ENCODE results near the gene TSEN2.
"Not testable (repeated sequence)": the region's sequence is repeated elsewhere in the genome, so short reads cannot be mapped to it uniquely, and the experiment has no call there.

TSEN2 gene

DNA sequence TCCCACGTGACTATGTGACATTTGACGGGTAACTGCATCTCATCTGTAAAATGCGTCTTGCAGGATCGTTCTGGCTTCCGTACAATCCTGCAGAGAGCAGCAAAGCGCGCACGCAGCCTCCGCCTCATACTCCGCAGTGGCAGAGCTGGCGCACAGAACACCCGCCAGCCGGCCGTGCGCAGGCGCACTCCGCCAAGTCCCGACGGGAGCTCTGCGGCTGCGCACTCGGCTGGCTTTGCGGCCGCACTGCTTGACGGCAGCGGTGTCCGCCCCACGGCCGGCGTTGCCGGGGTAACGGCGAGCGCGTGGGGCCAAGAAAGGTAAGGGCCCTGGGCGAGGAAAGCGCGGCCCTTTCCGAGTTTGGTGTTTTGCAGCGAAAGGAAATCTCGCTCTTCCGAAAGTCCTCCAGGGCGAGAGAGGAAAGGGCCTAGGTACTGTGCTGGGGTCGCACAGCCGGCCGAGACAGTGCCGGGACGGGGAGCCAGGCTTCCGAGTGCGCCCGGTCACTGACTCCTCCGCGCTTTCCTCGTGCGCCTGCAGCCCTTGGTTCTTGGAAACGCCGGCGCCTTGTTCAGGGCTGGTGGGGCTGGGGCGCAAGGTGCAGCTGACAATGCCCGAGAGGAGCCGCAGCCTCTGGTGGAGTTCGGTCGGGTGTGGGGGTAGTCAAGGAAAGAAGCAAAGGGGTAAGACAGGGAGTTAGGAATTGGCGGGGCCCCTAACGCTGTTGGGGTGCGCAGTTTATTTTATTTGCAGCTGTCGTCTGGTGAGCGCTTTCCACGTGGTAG, at the start of gene TSEN2:
TSEN2 (plus strand) TSS at position 283 of the 785 bp plus-strand sequence. CDS start 5,321 bp downstream, outside the sequence.
- DNase-seq (ENCODE audit: low read depth), result peak; percentile 85

DNA sequence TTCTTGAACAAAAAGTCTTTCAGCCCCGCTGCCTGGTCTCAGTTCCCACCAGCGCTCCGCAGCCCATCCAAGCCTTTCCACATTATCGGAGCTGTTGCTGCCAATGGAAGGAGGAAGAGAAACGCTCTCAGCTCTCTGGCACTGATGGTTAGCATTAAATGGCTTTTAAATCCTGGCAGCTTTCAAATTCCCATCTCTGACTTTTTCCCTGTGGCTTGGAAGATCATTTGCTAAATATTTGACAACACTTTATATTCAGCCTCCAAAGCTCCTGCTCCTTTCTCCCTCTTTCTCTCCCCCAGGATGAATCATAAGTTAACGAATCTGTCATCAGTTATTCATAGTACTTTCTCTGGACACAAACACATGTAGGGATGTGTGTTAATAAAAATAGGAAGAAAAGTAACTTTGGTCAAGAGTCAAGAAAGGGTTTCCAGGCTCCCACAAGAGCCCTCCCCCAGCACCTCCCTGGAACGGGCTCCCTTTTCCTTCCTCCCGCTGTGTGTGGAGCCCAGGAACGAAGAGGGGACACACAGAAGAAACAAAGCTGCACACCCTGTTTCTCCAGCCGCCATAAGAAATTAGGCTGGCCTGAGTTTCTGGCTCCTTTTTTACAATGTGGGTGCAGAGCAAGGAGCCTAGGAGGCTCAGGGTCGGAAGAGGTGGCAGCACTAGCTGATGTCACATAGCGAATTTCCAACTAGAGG, 47.6 kb upstream of the TSEN2 start:
- DNase-seq (ENCODE audit: low read depth), result peak; percentile 28

DNA sequence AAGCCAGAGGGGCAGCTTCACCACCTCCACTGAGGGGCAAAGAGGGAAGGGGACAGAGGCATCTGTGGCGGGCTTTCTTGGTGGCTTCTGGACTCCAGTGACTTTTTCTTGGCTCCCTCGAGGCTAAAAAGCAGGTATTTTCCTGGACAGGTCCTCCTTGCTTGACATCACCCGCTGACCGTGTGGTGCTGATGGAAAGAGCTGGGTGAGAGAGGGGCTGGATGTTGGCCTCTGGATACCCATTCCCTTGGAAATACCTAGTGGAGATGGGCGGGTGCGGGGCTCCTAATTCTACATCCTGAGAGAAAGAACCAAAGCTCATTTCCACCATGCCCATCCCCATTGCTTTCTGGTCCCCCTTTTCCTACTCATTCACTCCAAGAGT, 47.1 kb upstream of the TSEN2 start:
- no peak for DNase-seq (ENCODE audit: low read depth)

DNA sequence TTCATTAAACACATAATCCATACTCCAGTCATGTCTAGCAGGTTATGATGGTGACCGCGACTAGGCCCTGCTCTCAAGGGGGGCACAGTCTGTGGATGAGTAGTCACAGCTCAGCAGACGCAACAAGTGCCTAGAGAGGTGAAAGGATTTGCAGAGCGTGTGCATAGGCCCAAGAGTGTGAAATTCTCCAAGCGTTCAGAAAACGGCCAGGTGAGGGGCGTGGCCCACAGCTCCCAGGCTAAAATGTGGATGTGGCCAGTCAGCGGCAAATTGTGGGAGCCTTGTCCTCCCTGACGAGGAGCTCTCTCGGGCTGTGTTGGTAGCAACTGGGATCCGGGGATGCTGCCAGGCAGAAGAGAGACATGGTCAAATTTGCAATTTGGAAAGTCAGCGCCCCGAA, 46.4 kb upstream of the TSEN2 start:
- no peak for DNase-seq (ENCODE audit: low read depth)

DNA sequence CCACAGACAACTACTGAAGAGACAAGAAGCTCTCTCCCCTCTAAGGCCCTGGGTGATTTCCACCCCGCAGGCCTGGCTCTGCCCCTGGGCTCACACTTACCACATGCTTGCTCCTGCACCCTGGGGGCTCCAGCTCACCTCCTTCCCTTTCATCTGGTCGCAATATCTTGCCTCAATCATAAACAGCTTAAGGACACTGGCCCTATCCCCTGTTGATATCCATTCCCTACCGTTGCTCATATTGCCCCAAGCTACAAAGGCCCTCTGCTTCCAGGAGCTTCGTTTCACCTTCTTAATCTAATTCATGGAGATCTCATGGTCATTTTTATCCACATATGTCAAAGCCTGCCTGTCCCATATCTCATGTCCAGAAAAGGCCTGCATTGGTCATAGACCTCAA, 46.0 kb upstream of the TSEN2 start:
- DNase-seq (ENCODE audit: low read depth), result no peak

DNA sequence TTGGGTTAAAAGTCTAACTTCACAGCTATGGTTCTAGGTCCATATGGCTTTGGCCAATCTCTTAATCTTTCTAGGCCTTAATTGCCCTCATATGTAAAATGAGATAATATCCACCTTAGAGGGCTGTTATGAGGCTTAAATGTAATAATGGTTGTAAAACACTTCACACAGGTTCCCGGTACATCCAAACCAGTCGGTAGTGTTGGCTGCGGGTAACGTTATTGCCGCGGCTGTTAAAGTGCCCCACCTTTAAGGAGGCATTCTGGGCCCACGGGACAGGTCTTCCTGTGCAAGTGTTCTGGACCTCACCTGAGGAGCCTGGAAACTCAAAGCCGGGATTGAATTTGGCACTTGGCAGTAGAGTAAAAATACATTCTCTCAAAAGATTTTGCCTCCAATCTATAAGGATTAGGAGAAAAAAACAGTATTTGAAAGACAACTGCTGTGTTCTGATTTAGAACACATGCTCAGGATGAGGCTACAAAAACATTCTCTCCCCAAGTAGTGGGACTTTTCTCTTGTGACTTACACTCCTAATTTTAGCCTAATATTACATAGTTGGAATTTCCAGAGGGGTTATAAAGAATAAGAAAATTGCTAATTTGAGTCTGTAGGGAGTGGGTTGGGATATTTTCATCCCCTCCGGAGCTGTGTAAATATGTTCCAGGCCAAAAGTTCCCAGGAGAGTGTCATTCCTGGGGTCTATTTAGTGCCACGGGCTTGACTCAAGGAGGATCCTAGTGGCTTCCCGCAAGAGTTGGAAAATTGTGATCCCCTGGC, 44.9 kb upstream of the TSEN2 start:
- no peak for DNase-seq (ENCODE audit: low read depth)

DNA sequence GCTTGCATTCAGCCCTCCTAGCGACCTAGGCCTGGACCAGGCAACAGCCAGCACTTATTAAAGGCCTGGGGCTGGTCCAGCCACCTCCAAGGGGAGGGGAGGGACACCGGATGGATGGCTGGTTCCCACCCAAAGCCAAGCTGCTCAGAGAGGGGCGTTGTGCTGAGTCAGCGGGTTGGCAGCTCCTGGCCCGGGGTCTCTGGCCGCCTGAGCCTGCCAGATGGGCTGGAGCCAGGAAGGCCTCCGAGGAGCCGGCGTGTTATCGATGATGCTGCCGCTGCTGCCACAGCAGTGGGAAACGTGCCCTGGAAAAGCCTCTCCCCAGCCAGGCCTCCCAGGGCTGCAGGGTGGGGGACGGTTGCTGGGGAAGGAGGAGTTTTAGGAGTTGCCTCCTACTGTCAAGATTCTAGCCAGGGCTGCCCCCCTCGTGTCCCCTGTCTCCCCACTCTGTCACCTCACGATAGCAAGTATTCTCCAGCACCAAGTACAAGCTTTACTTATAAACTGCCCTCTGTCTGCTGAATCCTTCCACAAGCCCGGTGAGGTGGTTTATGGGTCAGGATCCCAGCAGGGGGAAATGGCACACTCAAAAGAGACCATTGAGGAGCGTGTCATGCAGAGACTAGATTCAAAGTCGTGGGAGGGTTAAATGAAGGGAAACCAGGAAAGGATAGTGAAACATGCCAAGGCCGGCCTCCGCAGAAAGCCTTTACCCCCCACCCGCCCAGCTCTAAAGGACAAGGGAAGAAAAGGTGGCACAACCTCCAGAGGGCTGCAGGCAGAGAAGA, 43.2 kb upstream of the TSEN2 start:
- no peak for DNase-seq (ENCODE audit: low read depth)

DNA sequence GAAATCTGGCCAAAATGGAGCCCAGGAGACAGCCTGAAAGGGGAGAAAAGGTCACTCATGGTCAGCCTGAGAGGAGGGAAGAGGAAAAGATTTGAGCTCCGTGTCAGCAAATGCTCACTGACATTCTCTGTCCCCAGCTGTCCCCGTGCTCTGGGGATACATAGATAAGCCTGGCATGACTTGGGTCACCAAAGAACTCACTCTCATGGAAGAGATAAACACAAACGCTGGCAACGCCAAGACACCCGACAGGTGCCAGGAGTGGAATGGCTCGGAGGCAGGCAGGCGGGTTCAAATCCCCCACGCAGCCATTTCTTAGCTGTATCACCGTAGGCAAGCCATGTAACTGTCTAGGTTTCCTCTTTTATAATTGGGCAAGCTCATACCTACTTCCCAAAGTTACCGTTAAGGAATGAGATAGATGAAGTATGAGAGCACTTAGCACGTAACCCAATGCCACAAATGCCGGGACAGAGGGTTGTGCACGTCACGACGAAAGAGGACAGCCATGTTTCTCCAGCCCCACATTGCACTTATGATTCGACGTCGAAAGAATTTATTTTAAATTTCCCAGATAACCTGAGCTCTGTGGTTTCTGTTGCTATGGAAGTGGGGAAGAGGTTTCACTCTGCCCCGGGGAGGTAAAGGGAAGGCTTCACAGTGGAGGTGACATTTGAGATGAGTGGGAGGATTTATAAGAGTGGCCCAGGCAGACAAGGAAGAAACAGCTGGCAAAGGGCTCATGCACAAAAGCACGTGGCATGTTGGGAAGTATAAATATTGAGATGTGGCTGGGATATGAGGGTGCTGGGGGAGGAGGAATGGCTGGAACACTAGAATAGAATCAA, 41.4 kb upstream of the TSEN2 start:
- no peak for DNase-seq (ENCODE audit: low read depth)

DNA sequence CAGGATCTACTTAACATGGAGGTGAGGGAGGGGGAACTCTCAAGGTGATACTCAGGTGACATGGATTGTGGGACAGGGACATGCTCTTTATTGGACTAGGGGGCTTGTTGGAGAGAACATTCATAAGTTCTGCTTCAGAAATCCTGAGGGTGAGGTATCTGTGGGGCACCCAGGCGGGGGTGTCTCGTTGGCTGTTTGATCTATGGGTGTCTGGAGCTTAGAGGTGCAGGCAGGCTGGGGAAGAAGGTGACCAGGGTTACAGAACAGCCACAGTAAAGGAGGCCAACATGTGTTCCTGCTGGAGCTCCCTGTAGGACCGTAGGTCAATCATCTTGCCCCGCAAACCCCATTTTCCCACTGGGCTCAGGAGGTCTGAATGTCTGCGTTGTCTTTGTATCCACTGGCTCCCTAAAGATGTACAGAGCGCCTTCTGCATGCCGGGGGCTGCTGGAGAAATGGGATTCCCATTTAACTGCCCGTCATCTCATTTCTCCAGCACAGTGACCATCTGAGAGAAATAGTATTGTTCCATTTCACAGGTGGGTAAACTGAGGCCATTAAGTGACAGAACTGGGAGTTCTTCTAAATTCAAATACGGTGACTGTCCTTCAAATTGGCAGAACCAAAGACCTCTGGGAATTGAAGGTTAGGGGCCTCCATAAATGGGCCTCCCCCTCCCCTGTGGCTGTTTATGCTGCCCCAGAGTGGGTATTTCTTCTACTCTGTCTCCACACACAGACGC, 40.3 kb upstream of the TSEN2 start:
- no peak for DNase-seq (ENCODE audit: low read depth)

DNA sequence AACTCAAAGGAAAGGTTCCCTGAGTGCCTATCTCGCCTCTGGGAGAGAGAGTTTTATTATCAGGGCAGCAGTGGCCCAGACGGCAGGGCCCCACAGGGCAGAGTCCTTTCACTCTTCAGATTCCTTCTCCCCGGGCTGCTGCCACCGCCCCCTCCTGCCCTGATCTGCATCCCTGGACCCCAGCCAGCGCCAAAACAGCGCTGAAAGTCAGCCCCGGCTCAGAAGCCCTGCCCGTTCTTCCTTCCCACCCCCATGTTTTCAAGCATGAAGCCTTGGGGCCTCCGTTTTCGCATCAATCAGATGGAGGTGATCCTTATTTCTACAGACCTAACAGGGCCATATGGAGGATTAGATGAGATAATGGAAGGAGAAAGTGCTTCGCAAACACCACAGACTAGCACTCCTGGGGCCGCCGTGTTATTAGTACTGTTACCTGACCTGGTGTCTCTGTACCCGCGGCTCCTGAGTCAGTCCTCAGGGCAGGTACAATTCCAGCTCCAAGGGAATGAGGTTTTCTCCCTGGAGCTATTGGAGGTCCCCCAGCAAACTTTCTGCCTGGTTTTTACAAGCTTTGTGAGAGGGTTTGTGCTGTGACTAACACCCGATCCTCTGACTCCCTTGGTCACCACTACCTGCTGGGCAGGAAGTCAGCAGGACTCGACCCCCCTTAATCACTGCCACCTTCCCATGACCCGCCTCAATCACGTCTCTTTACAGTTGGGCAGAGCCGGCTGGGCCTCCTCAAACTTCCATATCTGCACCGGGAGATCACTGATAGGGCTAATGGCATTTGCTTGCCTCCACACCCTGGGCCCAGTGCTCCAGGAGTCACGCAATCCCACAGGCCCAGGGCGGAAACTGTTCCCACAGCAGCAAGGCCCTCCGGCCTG, 39.5 kb upstream of the TSEN2 start:
- no peak for DNase-seq (ENCODE audit: low read depth)

DNA sequence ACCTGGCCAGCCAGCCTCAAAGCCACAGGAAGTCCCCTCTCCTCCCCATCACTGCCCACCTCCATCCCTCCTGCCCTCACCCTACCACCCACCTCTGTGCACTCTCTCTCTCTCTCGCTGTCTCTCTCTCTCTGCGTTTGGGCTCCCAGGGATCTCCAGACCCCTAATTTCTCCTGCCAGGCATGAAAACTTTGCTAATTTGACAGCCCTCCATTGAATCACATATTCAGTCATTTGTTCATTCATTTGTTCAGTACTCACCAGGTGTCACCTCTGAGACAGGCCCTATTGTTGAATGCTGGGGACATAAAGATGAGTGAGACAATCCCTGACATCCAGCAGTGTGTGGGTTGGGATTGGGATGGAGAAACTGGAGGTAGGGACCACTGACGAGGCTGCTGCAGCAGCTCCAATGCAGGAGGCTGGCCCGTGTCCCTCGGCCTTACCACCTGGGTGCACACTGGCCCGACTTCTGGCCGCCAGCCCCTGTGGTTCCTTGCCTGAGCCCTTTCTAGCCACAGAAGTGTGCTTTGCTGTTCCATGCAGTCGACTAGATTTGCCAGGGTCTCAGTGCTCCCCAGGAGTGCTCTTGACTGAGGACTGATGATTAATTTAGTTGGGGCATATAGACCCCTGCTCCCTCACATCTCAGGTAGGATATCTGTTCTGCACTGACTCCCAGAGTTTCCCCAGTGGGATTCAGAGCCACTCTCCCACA, 38.6 kb upstream of the TSEN2 start:
- no peak for DNase-seq (ENCODE audit: low read depth)

DNA sequence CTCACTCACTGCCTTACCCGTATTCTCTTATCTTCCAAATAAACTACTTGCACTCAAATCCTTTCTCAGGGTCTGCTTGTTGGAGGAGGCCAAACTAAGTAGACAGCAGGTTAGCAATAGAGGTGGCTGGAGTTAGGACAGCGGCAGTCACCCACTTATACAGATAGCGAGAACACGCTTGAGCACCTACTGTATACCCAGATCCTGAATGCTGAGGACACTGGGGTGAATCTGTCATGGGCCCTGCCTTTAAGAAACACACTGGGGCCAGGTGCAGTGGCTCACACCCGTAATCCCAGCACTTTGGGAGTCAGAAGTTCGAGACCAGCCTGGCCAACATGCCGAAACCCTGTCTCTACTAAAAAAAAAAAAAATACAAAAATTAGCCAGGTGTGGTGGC, 38.0 kb upstream of the TSEN2 start:
- DNase-seq (ENCODE audit: low read depth), result no peak

DNA sequence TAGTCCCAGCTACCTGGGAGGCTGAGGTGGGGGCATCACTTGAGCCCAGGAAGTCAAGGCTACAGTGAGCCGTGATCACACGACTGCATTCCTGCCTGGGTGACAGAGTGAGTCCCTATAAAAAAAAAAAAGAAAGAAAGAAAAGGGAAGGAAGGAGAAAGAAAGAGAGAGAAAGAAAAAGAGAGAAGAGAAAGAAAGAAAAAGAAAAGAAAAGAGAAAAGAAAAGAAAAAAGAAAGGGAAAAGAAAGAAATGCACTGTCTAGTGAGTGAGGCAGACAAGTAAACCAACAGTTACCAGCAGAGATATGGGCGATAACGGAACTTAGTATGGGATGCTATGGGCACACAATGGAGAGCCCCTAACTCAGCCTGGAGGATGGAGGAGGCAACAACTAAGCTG, 37.2 kb upstream of the TSEN2 start:
- no peak for DNase-seq (ENCODE audit: low read depth)

DNA sequence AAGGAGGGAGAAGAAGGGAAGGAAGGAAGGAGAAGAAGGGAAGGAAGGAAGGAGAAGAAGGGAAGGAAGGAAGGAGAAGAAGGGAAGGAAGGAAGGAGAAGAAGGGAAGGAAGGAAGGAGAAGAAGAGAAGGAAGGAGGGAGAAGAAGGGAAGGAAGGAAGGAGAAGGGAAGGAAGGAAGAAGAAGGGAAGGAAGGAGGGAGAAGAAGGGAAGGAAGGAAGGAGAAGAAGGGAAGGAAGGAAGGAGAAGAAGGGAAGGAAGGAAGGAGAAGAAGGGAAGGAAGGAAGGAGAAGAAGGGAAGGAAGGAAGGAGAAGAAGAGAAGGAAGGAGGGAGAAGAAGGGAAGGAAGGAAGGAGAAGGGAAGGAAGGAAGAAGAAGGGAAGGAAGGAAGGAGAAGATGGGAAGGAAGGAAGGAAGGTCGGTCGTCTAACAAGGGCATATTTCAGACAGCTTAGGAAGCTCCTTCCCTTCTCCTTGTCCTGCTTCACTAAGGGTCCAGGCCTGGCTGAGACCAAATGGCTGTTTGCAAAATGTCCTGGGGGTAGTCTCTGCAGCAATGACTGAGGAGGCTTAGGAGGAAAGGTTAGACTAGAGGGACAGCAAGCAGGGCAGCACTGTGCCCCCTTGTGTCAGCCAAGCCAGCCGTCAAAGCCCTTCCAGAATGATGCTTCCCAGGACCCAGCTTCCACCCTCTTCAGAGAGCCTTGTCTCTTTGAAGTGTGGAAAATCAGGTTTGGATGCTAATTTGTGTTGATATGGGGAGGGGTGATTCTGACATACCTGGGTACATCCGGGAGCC, 35.7 kb upstream of the TSEN2 start:
- DNase-seq (ENCODE audit: low read depth), result not testable (repeated sequence)

DNA sequence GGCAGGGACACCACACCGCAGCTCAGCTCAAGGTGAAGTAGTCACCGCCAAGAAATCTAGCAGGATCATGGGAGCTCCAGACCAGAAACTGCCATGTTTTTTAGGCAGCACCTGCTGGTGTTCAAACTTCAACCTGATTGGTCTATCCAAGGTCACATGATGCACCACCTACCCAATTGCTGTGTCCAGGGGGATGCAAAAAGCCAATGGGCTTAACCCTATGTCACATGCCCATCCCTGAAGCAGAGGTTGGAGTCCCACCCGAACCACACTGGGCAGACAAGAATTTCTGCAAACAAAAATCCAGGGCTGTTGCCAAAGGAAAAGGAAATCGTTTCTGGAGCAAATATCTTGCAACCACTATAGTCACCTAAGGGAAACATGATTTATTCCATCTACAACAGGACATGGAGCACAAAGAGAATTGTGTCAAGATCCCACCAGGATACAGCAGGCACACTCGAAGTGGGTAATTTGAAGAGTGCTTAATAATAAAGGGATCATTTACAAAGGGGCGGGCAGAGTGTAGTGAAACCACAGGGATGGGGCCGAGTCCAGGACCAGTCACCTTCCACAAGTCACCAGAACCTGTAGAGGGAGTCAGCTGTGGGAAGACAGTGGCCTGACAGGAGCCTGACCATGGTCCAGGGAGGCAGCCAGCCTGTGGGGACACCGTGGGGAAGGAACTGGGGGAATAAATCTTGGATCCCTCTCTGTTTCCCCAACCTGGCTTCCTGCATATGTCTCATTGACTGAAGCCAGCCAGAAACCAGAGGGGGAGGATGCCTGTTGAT, 34.2 kb upstream of the TSEN2 start:
- no peak for DNase-seq (ENCODE audit: low read depth)

DNA sequence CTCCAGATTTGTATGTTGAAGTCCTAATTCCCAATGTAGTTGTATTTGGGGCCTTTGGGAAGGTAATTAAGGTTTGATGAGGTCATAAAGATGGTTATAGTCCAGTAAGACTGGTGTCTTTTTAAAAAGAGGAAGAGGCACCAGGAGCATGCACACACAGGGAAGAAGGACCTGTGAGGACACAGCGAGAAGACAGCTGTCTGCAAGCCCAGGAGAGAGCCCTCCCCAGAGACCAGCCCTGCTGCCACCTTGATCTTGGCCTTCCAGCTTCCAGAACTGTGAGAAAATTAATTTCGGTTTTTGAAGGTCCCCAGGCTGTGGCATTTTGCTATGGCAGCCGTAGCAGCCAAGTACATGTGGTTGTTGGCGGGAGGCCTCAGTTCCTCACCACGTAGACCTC, 32.8 kb upstream of the TSEN2 start:
- no peak for DNase-seq (ENCODE audit: low read depth)

DNA sequence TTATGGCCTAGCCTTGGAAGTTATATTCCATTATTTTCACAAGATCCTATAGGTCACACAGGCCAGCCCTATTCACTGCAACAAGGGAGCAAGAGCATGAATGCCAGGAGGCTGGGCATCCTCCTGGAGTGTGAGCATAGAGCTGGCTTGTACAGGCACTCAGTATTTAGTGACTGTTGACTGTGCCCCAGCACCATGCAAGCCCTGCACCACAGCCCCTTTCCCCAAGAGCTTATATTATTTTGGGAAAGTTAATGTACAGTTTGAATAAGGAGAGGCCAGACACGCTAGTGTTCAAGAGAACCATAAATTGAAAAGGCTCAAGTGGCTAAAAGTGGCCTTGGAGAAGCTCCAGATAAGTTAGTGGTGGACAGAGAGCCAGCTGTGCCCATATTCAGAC, 32.3 kb upstream of the TSEN2 start:
- no peak for DNase-seq (ENCODE audit: low read depth)
